Measurements from ENCODE around the gene C17orf50.

The C17orf50 gene

DNA sequence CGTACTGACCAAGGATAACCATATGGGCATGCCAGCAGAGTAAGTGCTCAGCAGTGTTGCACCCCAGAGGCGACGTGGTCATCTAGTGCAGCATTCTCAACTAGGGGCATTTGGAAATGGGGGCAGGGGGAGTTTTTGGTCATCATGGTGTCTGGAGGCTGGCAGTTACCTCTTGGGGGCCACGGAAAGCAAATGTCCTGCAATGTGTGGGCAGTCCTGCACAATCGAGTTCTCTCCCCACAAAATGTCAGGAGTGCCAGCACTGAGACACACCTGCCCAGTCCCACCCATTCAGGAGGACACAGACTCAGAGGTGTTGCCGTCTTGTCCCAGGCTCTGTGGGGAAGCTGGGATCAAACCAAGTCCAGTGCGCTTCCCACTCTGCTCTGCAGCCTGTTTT lies 26.3 kb upstream of the C17orf50 start:
- TF ChIP-seq, protein P1, sequence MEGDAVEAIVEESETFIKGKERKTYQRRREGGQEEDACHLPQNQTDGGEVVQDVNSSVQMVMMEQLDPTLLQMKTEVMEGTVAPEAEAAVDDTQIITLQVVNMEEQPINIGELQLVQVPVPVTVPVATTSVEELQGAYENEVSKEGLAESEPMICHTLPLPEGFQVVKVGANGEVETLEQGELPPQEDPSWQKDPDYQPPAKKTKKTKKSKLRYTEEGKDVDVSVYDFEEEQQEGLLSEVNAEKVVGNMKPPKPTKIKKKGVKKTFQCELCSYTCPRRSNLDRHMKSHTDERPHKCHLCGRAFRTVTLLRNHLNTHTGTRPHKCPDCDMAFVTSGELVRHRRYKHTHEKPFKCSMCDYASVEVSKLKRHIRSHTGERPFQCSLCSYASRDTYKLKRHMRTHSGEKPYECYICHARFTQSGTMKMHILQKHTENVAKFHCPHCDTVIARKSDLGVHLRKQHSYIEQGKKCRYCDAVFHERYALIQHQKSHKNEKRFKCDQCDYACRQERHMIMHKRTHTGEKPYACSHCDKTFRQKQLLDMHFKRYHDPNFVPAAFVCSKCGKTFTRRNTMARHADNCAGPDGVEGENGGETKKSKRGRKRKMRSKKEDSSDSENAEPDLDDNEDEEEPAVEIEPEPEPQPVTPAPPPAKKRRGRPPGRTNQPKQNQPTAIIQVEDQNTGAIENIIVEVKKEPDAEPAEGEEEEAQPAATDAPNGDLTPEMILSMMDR (IDR thresholded peaks at IDR 0.05; ENCODE audit: extremely low read depth, missing control alignments), result no peak
- peak; percentile 20 for DNase-seq (ENCODE audit: low spot score)

GRCh38 chr17:35735036-35735805 lies 25.5 kb upstream of the C17orf50 start:
- TF ChIP-seq, protein P1 (IDR thresholded peaks at IDR 0.05; ENCODE audit: extremely low read depth, missing control alignments), result no peak
- DNase-seq (ENCODE audit: low spot score), result peak; percentile 21

GRCh38 chr17:35736236-35736635 lies 24.5 kb upstream of the C17orf50 start:
- TF ChIP-seq, protein P1 (IDR thresholded peaks at IDR 0.05; ENCODE audit: extremely low read depth, missing control alignments), result no peak
- peak; percentile 18 for DNase-seq (ENCODE audit: low spot score)

GRCh38 chr17:35738519-35739133 lies 22.1 kb upstream of the C17orf50 start:
- TF ChIP-seq, protein P1 (IDR thresholded peaks at IDR 0.05; ENCODE audit: extremely low read depth, missing control alignments), result no peak
- peak; percentile 42 for DNase-seq (ENCODE audit: low spot score)

DNA sequence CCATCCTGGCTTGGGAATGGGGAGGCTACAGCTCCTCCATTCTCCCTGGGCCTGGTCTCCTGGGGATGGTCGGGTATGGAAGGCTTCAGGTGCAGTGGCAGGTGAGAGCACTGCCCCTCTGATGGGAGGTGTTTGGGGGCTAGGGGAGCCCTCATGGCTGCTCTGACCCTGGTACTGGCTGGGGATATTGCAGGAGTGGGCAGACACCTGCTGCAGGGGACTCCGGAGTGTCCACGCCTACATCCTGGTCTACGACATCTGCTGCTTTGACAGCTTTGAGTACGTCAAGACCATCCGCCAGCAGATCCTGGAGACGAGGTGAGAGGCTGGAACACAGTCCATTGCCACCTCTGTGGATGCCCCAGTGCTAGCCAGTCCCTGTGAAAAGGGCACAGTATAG lies 20.5 kb upstream of the C17orf50 start:
- TF ChIP-seq, protein P1 (IDR thresholded peaks at IDR 0.05; ENCODE audit: extremely low read depth, missing control alignments), result no peak
- no peak for DNase-seq (ENCODE audit: low spot score)

- TF ChIP-seq, protein P1 (IDR thresholded peaks at IDR 0.05; ENCODE audit: extremely low read depth, missing control alignments), result no peak
- DNase-seq (ENCODE audit: low spot score), result no peak
These were observed 19.4 kb upstream of the C17orf50 start for GRCh38 chr17:35740997-35741931.
